GM12878 (cell line): Measurements from ENCODE around the gene CHCT1. TPM values are rescaled to one million over a fixed set of nuclear protein-coding genes. Genes with fewer than 3 reads are reported as not detected.

ENCODE experiments used
- ATF7 ChIP-seq: fragments of 450-650 bp; IDR thresholded peaks from 2 replicates; pipeline ENCODE4 v1.6.1; 2016; ENCODE audit warnings: low read depth, mild to moderate bottlenecking
- CHD2 ChIP-seq: IDR thresholded peaks from 2 replicates; pipeline ENCODE4 v1.6.1; 2011; ENCODE audit warnings: low read depth, low read length, improper control_type of control experiment, borderline replicate concordance
- CHD4 ChIP-seq: fragments of 200-600 bp; sonication (generic); IDR thresholded peaks from 2 replicates; pipeline ENCODE4 v1.6.1; 2016; ENCODE audit warnings: mild to moderate bottlenecking
- CREM ChIP-seq: IDR thresholded peaks from 2 replicates; pipeline ENCODE4 v1.6.1; 2014; ENCODE audit warnings: antibody characterized with exemption, low read depth
- CTCF ChIP-seq, 3 experiments: IDR thresholded peaks in 2 of 3; conservative IDR thresholded peaks in 1 of 3; 2 replicates each; pipeline ENCODE4 v1.5.1; 2011; ENCODE audit warnings: low read depth in 3 of 3, low read length in 3 of 3, mild to moderate bottlenecking in 3 of 3, control low read depth in 2 of 3, moderate library complexity in 2 of 3, inconsistent platforms in 1 of 3, mixed read lengths in 1 of 3; ENCODE audit not compliant: control insufficient read depth in 2 of 3, insufficient read depth in 1 of 3; ENCODE audit errors: extremely low read depth in 1 of 3
- EP300 ChIP-seq, 2 experiments: fragments of 150-350 bp in 1 of 2; IDR thresholded peaks; 2 replicates each; pipeline ENCODE4 v1.6.1; 2011 to 2012; ENCODE audit warnings: low read depth in 2 of 2, low read length in 2 of 2, borderline replicate concordance in 1 of 2, improper control_type of control experiment in 1 of 2, inconsistent platforms in 1 of 2; ENCODE audit not compliant: control insufficient read depth in 1 of 2
- HDAC6 ChIP-seq: fragments of 200-600 bp; sonication (generic); IDR thresholded peaks from one replicate; pipeline ENCODE4 v1.8.0; 2017; ENCODE audit warnings: antibody characterized with exemption; ENCODE audit not compliant: unreplicated experiment
- HSF1 ChIP-seq: fragments of 150-350 bp; IDR thresholded peaks from 2 replicates; pipeline ENCODE4 v1.6.1; 2014; ENCODE audit warnings: mild to moderate bottlenecking, low read depth, low read length
- JUND ChIP-seq: IDR thresholded peaks from 2 replicates; pipeline ENCODE4 v1.6.1; 2012; ENCODE audit warnings: low read depth, mild to moderate bottlenecking, low read length, improper control_type of control experiment, moderate library complexity
- MEF2B ChIP-seq: fragments of 450-650 bp; IDR thresholded peaks from 2 replicates; pipeline ENCODE4 v1.6.1; 2018; ENCODE audit warnings: mild to moderate bottlenecking, moderate library complexity; ENCODE audit not compliant: partially characterized antibody, poor library complexity, severe bottlenecking
- MXI1 ChIP-seq: fragments of 150-350 bp; IDR thresholded peaks from 2 replicates; pipeline ENCODE4 v1.6.1; 2011; ENCODE audit warnings: low read depth, mild to moderate bottlenecking, inconsistent platforms, low read length, improper control_type of control experiment
- NFYB ChIP-seq: IDR thresholded peaks from 2 replicates; pipeline ENCODE4 v1.6.1; 2011; ENCODE audit warnings: low read depth, mild to moderate bottlenecking, low read length, improper control_type of control experiment, moderate library complexity; ENCODE audit not compliant: insufficient read depth
- PAX5 ChIP-seq: IDR thresholded peaks from 2 replicates; pipeline ENCODE4 v1.6.1; 2011; ENCODE audit warnings: low read depth, low read length, borderline replicate concordance
- RAD51 ChIP-seq: fragments of 450-650 bp; IDR thresholded peaks from 2 replicates; pipeline ENCODE4 v1.6.1; 2016; ENCODE audit warnings: moderate library complexity, mild to moderate bottlenecking, inconsistent platforms
- STAT1 ChIP-seq: fragments of 450-650 bp; conservative IDR thresholded peaks from 2 replicates; pipeline ENCODE4 v1.6.1; 2014; ENCODE audit warnings: antibody characterized with exemption, mild to moderate bottlenecking
- TAF1 ChIP-seq: IDR thresholded peaks from 2 replicates; pipeline ENCODE4 v1.6.1; 2011; ENCODE audit warnings: mild to moderate bottlenecking, low read depth, low read length, borderline replicate concordance
- ZBED1 ChIP-seq: IDR thresholded peaks from 2 replicates; pipeline ENCODE4 v1.6.1; 2016; ENCODE audit warnings: borderline replicate concordance
- polyA plus RNA-seq, 11 experiments: library from polyadenylated mRNA; depleted of rRNA in 4 of 11; unstranded in 6 of 11; stranded (reverse) in 5 of 11; fragments of >200 nt; fragmentation: Nextera tagmentation in 4 of 11; fragmentation: Illumina TruSeq in 1 of 11; extraction: Ambion mirVana in 4 of 11; extraction: Trizol in 1 of 11; gene quantifications; 1 replicate in 1 of 11; 2 replicates in 10 of 11; pipeline versions ENCODE4 v1.2.1 to v1.2.3, GENCODE V29; 2011 to 2016; ENCODE audit warnings: inconsistent platforms in 2 of 11, missing spikeins in 2 of 11, low read depth in 1 of 11
- total RNA-seq, 4 experiments: library from RNA; depleted of rRNA in 3 of 4; stranded (reverse); fragments of >200 nt in 3 of 4; fragmentation: Illumina TruSeq in 1 of 4; extraction: Trizol in 1 of 4; gene quantifications; 2 replicates each; pipeline versions ENCODE4 v1.2.1 to v1.2.3, GENCODE V29; 2013 to 2021
- TF ChIP-seq, protein P1 (sequence below): IDR thresholded peaks from 2 replicates; pipeline ENCODE4 v1.6.1; 2012; ENCODE audit warnings: low read length, inconsistent platforms
- TF ChIP-seq, protein P2 (sequence below): IDR thresholded peaks from 2 replicates; pipeline ENCODE4 v1.6.1; 2012; ENCODE audit warnings: low read depth, low read length, improper control_type of control experiment

The CHCT1 gene
- total and polyA plus RNA-seq, 10 of the 15 experiments (the other 5 are each of a cell fraction or from before 2014, with no cell fraction given), result 0.23 to 0.35 TPM; not detected in 8

- TF ChIP-seq, protein P1, sequence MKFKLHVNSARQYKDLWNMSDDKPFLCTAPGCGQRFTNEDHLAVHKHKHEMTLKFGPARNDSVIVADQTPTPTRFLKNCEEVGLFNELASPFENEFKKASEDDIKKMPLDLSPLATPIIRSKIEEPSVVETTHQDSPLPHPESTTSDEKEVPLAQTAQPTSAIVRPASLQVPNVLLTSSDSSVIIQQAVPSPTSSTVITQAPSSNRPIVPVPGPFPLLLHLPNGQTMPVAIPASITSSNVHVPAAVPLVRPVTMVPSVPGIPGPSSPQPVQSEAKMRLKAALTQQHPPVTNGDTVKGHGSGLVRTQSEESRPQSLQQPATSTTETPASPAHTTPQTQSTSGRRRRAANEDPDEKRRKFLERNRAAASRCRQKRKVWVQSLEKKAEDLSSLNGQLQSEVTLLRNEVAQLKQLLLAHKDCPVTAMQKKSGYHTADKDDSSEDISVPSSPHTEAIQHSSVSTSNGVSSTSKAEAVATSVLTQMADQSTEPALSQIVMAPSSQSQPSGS, result no peak
- TF ChIP-seq NFYB (no peak), HDAC6 (no peak), MEF2B (peak; percentile 48), STAT1 (no peak; the same call in 1 of the 2 replicates), CREM (peak; percentile 17; the same call in 1 of the 2 replicates), ZBED1 (no peak), EP300 (IDR thresholded peaks at IDR 0.05; ENCODE audit: borderline replicate concordance in 1 of 2, control insufficient read depth in 1 of 2, low read depth in 2 of 2, low read length in 2 of 2) (no peak), CTCF (IDR thresholded peaks at IDR 0.05 in 2 of 3, conservative IDR thresholded peaks at IDR 0.05 in 1 of 3; ENCODE audit: control insufficient read depth in 2 of 3, extremely low read depth in 1 of 3, insufficient read depth in 1 of 3, low read depth in 3 of 3, low read length in 3 of 3) (peak; percentile 57 to 94 (median 90)), JUND (no peak), ATF7 (no peak), CHD2 (peak; percentile 55; the same call in 1 of the 2 replicates), CHD4 (no peak), HSF1 (no peak), RAD51 (no peak), PAX5 (0 out of 2 replicates have a peak, but pooled peaks have one; percentile 4), MXI1 (no peak), TAF1 (no peak)
- TF ChIP-seq, protein P2, sequence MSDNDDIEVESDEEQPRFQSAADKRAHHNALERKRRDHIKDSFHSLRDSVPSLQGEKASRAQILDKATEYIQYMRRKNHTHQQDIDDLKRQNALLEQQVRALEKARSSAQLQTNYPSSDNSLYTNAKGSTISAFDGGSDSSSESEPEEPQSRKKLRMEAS, result peak; percentile 60; the same call in 1 of the 2 replicates
Measured at GRCh38 chr17:60421273-60422161, 772 bp upstream of the CHCT1 start (continued).
